ENCODE results near the gene IQGAP2.

The IQGAP2 gene

DNA sequence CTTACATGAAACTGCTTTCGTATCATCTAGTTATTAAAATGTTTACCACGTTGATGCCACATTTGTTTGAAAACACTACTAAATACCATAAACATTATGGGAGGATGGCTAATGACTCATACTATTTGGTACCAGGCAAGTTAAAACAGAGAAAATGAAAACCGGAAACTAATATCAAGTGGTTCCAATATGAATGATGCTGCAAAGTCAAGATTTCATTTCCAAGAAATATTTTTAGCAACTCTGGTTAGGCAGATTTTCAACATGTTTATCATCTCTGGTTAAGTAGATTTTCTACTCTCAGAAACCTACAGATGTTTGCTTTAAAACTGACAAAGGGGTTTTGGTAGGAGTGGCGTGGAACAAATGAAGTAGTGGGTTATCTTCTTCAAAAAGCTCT is 307.9 kb downstream of the IQGAP2 start:
- Mint-ChIP-seq H3K27ac (no peak overlapping the region), H3K4me3 (no peak overlapping the region), H3K9me3 (no peaks in the 10 kb centered on the region), H3K27me3 (peaks cover 16% of the 10 kb centered on the region), H3K36me3 (peaks cover 2% of the 10 kb centered on the region), H3K4me1 (peaks cover 11% of the 10 kb centered on the region)

DNA sequence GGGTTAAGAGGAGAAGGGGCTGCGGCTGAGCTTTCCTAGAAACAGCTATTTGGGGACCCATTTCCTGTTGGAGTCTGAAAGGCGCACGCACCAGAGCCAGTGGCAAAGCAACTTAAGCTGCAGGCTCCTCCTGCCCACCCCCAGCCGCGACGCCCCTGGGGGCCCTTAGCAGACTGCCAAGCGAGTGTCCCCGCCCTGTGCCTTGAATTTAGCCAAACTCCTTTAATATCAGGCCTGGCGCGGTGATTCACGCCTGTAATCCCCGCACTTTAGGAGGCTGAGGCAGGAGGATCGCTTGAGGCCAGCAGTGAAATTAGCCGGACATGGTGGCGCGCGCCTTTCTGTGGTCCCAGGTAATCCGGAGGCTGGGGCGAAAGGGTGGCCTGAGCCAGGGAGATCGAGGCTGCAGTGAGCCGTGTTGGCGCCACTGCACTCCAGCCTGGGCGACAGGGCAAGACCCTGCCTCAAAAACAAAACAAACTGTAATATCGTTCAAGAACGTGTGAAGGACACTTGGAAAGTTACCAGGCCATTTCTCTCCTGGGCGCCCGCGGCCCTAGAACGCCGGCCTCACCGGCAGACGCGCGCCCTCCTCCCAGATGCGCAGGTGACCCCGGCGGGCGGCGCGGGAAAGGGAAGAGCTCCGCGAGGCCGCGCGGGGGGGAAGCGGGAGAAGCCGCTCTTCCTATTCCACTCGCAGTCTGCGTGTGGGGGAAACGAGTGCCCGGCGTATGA is 311.8 kb downstream of the IQGAP2 start:
- H3K27me3 Mint-ChIP-seq = peaks cover 27% of the 10 kb centered on the region

DNA sequence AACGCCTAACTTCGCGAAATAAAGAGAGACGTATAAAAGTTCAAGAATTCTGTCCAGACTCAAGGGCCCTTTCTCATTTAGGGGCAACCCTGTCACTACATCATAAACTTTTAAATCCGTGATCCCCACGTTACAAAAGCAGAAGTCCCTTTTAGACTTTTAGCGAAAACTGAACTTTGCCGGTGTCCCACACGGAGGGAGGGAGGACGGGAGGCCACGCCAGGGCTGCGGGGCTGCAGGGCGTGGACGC is 312.3 kb downstream of the IQGAP2 start:
- Mint-ChIP-seq H3K9me3 (no peaks in the 10 kb centered on the region), H3K4me3 (peak overlapping the region; percentile 85), H3K4me1 (peaks cover 19% of the 10 kb centered on the region), H3K36me3 (no peaks in the 10 kb centered on the region), H3K27me3 (peaks cover 27% of the 10 kb centered on the region), H3K27ac (no peak overlapping the region)

More for the DNA sequence above, 311.8 kb downstream of the IQGAP2 start:
- Mint-ChIP-seq H3K4me3 (peak overlapping the region; percentile 85), H3K27ac (no peak overlapping the region), H3K36me3 (no peaks in the 10 kb centered on the region), H3K9me3 (no peaks in the 10 kb centered on the region), H3K4me1 (peaks cover 19% of the 10 kb centered on the region)

DNA sequence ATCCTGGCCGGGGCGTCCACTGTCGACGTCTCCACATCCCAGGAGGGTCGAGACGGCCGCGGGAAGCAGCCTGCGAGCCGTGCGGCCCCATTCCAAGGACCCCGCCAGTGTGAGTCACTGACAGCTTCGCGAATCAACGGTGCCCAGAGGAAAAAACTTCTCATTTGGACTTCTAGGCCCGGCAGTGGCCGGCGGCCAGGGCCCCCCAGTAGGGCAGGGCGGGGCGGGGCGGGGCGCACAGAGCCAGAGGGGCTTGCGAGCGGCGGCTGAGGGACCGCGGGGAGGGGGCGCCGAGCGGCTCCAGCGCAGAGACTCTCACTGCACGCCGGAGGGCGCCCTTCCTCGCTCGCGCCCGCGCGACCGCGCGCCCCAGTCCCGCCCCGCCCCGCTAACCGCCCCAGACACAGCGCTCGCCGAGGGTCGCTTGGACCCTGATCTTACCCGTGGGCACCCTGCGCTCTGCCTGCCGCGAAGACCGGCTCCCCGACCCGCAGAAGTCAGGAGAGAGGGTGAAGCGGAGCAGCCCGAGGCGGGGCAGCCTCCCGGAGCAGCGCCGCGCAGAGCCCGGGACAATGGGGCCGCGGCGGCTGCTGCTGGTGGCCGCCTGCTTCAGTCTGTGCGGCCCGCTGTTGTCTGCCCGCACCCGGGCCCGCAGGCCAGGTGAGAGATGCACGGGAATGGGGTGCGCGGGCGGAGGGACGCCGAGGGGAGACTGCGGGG is 312.8 kb downstream of the IQGAP2 start, which contains the start of gene F2R:
Gene F2R, plus strand, starts transcription at position 391 of the 720 bp plus-strand sequence. Its CDS starts 182 bp downstream, at position 573.
- Mint-ChIP-seq H3K4me3 (peak within 1 kb of the TSS; percentile 85), H3K36me3 (no peaks in the 10 kb centered on the region), H3K27me3 (peaks cover 26% of the 10 kb centered on the region), H3K9me3 (no peaks in the 10 kb centered on the region), H3K4me1 (peaks cover 19% of the 10 kb centered on the region), H3K27ac (no peak within 1 kb of the TSS)

DNA sequence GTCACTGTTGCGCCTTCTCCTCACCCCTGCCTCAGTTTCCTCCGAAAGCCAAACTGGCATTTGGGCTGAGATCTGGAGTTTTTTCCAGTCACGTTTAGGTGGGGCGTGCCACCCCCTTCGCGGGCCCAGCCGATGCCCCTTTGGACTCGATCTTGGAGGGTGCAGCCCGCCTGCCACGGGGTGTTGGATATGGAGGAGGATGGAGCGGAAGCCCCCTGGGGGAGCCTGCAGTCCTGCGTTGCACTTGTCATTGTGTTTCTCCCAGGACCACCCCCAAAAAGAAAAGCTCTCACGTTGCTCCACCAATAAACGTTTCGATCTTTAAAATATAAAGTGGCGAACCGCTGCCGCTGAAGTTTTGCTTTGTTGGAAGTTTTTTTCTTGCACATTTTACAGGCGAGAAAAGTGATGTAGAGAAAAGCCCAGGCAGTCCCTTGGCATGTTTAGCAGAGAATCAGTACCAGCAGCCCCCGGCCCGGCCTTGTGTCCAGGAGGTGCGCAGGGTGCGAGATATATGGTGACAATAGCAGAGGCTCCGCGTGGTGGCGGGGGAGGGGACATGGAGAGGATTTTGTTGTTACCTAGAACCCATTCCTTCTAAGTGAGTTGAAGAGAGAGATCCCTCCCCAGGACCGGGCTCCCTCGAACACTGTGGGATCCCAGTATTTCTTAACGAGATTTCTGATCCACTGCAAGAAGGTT is 313.5 kb downstream of the IQGAP2 start:
- peaks cover 23% of the 10 kb centered on the region for H3K27me3 Mint-ChIP-seq
- H3K4me3 Mint-ChIP-seq = peak overlapping the region; percentile 85
- H3K4me1 Mint-ChIP-seq = peaks cover 19% of the 10 kb centered on the region
- H3K36me3 Mint-ChIP-seq = no peaks in the 10 kb centered on the region
- no peak overlapping the region for H3K27ac Mint-ChIP-seq
- no peaks in the 10 kb centered on the region for H3K9me3 Mint-ChIP-seq

DNA sequence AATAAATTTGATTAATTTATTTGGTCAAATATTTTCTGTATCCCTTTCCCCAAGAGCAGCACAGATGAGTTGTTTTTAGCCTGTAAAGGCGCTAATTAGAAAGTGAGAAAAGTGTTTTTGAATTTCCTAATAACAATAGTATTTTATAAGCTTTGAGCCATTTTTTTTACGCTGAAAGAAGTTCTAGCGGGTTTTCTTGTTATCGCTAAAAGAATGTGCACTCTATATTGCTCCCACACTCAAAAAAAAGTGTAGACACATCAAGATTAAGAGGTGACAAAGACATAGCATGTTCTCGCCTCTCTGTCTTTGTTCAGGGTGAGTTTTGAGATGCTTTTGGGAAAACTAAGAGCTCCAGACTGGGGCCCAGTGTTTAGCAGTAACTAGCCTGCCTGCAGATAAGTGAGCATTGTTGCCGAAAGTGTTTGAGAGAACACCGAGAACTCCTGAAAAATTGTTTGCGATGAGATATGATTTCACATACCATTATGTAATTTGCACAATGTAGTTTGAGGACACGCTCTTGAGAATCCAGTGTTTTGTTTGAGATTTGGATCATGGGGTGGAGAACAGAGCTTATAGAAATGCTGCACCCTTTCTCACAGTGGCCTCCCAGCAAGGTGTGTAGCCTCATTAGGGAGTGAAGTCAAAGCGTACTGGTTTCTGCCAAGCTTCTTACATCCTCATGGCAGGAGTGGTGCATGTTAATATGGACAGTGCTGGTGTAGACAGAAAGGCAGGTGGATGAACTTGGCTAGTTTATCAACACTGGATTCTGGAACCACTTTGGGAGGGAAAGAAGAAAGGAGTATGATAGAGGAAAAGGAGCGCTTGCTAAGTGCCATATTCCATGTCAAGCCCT is 314.4 kb downstream of the IQGAP2 start:
- Mint-ChIP-seq H3K4me3 (peak overlapping the region; percentile 85), H3K9me3 (no peaks in the 10 kb centered on the region), H3K27ac (no peak overlapping the region), H3K4me1 (peaks cover 19% of the 10 kb centered on the region), H3K36me3 (no peaks in the 10 kb centered on the region), H3K27me3 (peaks cover 22% of the 10 kb centered on the region)

DNA sequence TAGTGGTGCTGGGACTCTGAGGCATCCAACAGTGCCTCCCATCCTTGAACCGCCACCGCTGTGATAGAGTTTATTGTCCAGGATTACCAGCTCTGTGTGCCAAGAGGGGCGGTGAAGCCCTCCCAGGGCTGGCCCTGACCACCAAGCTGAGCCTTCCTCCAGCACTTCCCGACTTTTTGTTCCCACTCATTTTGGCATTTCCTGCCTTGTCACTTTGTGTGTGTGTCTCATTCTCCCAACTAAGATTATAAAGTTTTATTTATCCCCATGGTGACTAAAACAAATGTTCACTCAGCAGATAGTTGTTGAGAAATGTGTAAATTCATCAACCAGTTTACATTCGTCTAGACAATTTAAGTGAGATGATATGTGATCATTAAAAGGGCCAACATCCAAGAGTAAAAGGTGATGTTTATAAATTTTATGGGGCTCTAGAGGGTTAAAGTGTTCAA is 315.3 kb downstream of the IQGAP2 start:
- no peaks in the 10 kb centered on the region for H3K9me3 Mint-ChIP-seq
- no peaks in the 10 kb centered on the region for H3K36me3 Mint-ChIP-seq
- peaks cover 22% of the 10 kb centered on the region for H3K27me3 Mint-ChIP-seq
- H3K27ac Mint-ChIP-seq = no peak overlapping the region
- H3K4me3 Mint-ChIP-seq = no peak overlapping the region
- peaks cover 19% of the 10 kb centered on the region for H3K4me1 Mint-ChIP-seq

DNA sequence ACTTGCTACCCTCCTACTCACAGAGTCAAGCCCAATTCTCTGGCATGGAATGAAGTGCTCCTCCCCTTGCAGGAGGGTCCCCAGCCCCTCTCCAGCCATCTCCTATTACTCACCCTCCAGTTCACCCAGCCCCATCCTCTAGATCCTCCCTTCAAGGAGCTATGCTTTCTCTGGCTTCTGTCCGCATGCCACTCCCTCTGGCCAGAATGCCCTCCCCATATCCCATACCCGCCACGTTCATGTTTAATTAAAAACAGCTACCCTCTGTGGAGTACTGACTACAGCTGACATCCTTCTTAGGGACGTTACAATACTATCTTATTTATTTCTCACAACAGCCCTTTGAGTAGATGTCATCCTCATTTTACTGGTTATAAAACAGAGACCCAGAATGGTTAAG is 315.8 kb downstream of the IQGAP2 start:
- Mint-ChIP-seq H3K27me3 (peaks cover 20% of the 10 kb centered on the region), H3K27ac (no peak overlapping the region), H3K4me1 (peaks cover 19% of the 10 kb centered on the region), H3K9me3 (no peaks in the 10 kb centered on the region), H3K4me3 (no peak overlapping the region), H3K36me3 (no peaks in the 10 kb centered on the region)

DNA sequence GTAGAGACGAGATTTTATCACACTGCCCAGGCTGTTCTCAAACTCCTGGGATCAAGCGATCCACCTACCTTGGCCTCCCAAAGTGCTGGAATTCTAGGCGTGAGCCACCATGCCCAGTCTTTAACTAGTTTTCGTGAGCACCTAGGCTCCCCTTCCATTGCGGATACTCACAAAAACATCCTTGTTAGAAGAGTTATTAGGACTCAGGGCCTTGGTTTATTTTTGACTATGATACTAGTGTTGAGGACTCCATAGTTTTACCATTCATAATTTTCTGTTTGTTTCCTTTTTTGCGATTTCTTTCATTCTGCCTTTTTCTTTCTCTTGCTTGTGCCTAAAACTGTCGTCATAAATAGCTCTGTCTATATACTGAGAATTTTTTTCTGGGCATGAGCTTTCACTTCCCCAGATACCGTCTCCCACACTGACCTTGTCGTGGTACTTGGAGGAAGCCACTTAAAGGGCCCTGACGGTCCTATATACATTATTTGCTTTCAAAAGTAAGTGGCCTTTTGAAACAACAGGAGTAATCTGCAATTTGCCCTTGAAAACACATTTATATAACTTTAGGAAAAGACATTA is 318.0 kb downstream of the IQGAP2 start:
- H3K4me3 Mint-ChIP-seq = no peak overlapping the region
- peaks cover 8% of the 10 kb centered on the region for H3K4me1 Mint-ChIP-seq
- H3K36me3 Mint-ChIP-seq = no peaks in the 10 kb centered on the region
- H3K27me3 Mint-ChIP-seq = peaks cover 11% of the 10 kb centered on the region
- no peak overlapping the region for H3K27ac Mint-ChIP-seq
- no peaks in the 10 kb centered on the region for H3K9me3 Mint-ChIP-seq

DNA sequence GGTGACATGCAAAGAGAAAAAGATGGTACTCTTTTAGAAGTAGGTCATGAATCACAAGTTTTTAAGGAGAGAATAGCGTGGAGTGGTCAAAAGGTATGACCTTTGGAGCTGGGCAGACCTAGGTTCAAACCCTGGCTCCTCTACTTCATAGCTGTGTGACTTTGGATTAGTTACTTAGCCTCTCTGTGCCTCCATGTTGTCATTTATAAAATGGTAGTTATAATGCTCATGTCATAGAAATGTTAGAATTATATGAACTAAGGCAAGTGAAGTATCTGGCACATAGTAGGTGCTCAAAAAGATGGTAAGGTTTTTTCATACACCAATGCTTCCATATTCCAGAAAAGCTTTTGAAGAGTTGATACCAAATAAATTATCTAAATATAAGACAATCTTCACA is 320.2 kb downstream of the IQGAP2 start:
- H3K27ac Mint-ChIP-seq = no peak overlapping the region
- H3K27me3 Mint-ChIP-seq = peaks cover 2% of the 10 kb centered on the region
- H3K36me3 Mint-ChIP-seq = no peaks in the 10 kb centered on the region
- H3K4me1 Mint-ChIP-seq = no peaks in the 10 kb centered on the region
- H3K4me3 Mint-ChIP-seq = no peak overlapping the region
- H3K9me3 Mint-ChIP-seq = no peaks in the 10 kb centered on the region

DNA sequence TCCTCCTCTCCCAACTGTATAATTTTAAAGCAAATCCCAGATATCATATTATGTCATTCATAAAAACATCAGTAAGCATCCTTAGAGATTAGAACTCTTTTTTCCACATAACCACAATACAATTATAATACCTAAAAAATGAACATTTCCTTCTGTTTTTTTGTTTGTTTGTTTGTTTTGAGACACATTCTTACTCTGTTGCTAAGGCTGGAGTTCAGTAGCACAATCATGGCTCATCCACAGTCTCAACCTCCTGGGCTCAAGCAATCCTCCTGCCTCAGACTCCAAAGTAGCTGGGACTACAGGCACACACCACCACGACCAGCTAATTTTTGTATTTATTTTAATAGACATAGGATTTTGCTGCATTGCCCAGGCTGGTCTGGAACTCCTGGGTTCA is 320.8 kb downstream of the IQGAP2 start:
- Mint-ChIP-seq H3K9me3 (peaks cover 2% of the 10 kb centered on the region), H3K4me1 (no peaks in the 10 kb centered on the region), H3K27ac (no peak overlapping the region), H3K36me3 (no peaks in the 10 kb centered on the region), H3K4me3 (no peak overlapping the region), H3K27me3 (no peaks in the 10 kb centered on the region)

DNA sequence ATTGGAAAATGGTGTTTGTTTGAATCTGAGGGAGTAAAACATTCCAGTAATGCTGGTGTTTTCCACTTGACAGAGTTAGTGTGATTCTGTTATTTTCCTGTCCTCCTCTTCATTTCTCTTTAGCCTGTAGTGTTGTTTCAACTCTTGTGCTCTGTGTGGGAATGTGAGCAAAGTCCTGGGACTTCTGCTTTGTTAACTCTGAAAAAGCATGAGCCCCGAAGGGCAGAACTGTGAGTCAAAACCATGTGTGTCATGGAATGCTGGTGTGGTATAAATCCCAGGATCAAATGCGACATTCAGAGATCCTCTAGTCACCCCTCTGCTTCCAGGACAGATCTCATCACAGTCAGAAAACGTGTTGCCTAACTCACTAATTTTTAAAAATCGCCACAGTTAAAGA is 321.8 kb downstream of the IQGAP2 start:
- Mint-ChIP-seq H3K27ac (no peak overlapping the region), H3K4me3 (no peak overlapping the region), H3K36me3 (peaks cover 3% of the 10 kb centered on the region), H3K9me3 (peaks cover 11% of the 10 kb centered on the region), H3K27me3 (no peaks in the 10 kb centered on the region), H3K4me1 (no peaks in the 10 kb centered on the region)

DNA sequence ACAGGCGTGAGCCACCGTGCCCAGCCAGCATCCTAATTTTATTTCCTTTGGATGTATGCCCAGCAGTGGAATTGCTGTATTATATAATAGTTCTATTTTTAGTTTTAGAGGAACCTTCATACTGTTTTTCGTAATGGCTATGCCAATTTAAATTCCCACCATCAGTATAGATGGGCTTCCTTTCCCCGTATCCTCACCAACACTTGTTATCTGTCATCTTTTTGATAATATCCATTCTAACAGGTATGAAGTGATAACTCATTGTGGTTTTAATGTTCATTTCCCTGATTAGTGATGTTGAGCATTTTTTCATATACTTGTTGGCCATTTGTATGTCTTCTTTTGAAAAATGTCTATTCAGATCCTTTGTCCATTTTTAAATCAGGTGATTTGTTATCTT is 325.9 kb downstream of the IQGAP2 start:
- Mint-ChIP-seq H3K27ac (no peak overlapping the region), H3K27me3 (peaks cover 3% of the 10 kb centered on the region), H3K9me3 (peaks cover 21% of the 10 kb centered on the region), H3K36me3 (peaks cover 10% of the 10 kb centered on the region), H3K4me1 (no peaks in the 10 kb centered on the region), H3K4me3 (no peak overlapping the region)

DNA sequence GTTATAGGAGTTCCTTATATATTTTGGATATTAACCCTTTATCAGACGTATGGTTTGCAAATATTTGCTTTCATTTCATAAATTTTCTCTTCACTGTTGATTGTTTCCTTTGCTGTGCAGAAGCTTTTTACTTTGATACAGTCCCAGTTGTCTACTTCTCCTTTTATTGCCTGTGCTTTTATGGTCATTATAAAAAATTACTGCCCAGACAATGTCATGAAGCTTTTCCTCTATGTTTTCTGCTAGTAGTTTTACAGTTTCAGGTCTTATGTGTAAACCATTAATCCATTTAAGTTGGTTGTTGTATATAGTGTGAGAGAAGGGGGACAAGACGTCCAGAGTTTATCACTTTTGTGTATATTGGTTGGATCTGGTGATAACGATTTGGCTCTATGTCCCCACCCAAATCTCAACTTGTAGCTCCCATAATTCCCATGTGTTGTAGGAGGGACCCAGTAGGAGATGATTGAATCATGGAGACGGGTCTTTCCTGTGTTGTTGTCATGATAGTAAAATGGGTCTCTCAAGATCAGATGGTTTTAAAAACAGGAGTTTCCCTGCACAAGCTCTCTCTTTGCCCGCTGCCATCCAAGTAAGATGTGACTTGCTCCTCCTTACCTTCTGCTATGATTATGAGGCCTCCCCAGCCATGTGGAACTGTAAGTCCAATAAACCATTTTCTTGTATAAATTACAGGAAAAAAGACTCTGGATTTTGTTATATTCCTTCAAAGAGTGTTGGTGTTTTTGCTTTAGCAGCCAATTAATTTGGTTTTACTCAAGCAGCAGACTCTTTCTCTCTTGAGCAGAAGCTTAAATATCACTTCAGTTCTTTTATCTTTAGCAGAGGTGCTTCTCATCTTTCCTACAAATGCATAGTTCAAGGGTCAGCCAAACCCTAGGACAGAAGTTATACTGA is 326.5 kb downstream of the IQGAP2 start:
- Mint-ChIP-seq H3K27me3 (peaks cover 3% of the 10 kb centered on the region), H3K4me3 (no peak overlapping the region), H3K4me1 (no peaks in the 10 kb centered on the region), H3K9me3 (peaks cover 21% of the 10 kb centered on the region), H3K27ac (no peak overlapping the region), H3K36me3 (peaks cover 10% of the 10 kb centered on the region)
